ES-I3 (cell line): ENCODE results near the gene ZNF581.

ENCODE experiments used
- H3K36me3 ChIP-seq: 2 replicates; pipeline ENCODE4 v1.6.1; 2013; ENCODE audit warnings: mild to moderate bottlenecking, low read length, control low read depth, moderate library complexity; ENCODE audit not compliant: insufficient read depth
- H3K4me1 ChIP-seq: 2 replicates; pipeline ENCODE4 v1.6.1; 2013; ENCODE audit warnings: mild to moderate bottlenecking, control low read depth, low read length; ENCODE audit not compliant: insufficient read depth
- H3K9ac ChIP-seq: 2 replicates; pipeline ENCODE4 v1.6.1; 2013; ENCODE audit warnings: low read depth, mild to moderate bottlenecking, low read length, moderate library complexity
- H3K9me3 ChIP-seq: 2 replicates; pipeline ENCODE4 v1.6.1; 2013; ENCODE audit warnings: mild to moderate bottlenecking, low read length, moderate library complexity; ENCODE audit not compliant: control insufficient read depth, insufficient read depth

The ZNF581 gene

GRCh38 chr19:55676889-55677505 lies 33.5 kb downstream of the ZNF581 start:
- H3K4me1 ChIP-seq, result peaks cover 16% of the 10 kb centered on the region
- H3K9ac ChIP-seq, result no peak overlapping the region
- peaks cover 11% of the 10 kb centered on the region; the same call in 1 of the 2 replicates for H3K36me3 ChIP-seq
- no peaks in the 10 kb centered on the region for H3K9me3 ChIP-seq

GRCh38 chr19:55677572-55678028 lies 34.2 kb downstream of the ZNF581 start:
- peaks cover 11% of the 10 kb centered on the region; the same call in 1 of the 2 replicates for H3K36me3 ChIP-seq
- no peak overlapping the region for H3K9ac ChIP-seq
- H3K9me3 ChIP-seq, result no peaks in the 10 kb centered on the region
- H3K4me1 ChIP-seq, result peaks cover 13% of the 10 kb centered on the region; the same call in 1 of the 2 replicates

- H3K9me3 ChIP-seq, result no peaks in the 10 kb centered on the region
- no peak overlapping the region for H3K9ac ChIP-seq
- H3K4me1 ChIP-seq, result peaks cover 13% of the 10 kb centered on the region; the same call in 1 of the 2 replicates
- peaks cover 11% of the 10 kb centered on the region; the same call in 1 of the 2 replicates for H3K36me3 ChIP-seq
Measured at GRCh38 chr19:55678121-55678671, 34.7 kb downstream of the ZNF581 start.

- peaks cover 9% of the 10 kb centered on the region; the same call in 1 of the 2 replicates for H3K4me1 ChIP-seq
- no peaks in the 10 kb centered on the region for H3K9me3 ChIP-seq
- peaks cover 11% of the 10 kb centered on the region; the same call in 1 of the 2 replicates for H3K36me3 ChIP-seq
- H3K9ac ChIP-seq, result no peak overlapping the region
Measured at GRCh38 chr19:55679343-55680257, 36.2 kb downstream of the ZNF581 start.

- H3K4me1 ChIP-seq, result peaks cover 9% of the 10 kb centered on the region; the same call in 1 of the 2 replicates
- H3K36me3 ChIP-seq, result peaks cover 11% of the 10 kb centered on the region; the same call in 1 of the 2 replicates
- H3K9me3 ChIP-seq, result no peaks in the 10 kb centered on the region
- H3K9ac ChIP-seq, result no peak overlapping the region
Measured at GRCh38 chr19:55680339-55681130, 37.1 kb downstream of the ZNF581 start.

GRCh38 chr19:55681131-55682092 lies 38.0 kb downstream of the ZNF581 start:
- no peak overlapping the region for H3K9ac ChIP-seq
- H3K4me1 ChIP-seq, result 0 out of 2 replicates have a peak, but pooled peaks cover 3% of the 10 kb centered on the region
- peaks cover 10% of the 10 kb centered on the region; the same call in 1 of the 2 replicates for H3K36me3 ChIP-seq
- no peaks in the 10 kb centered on the region for H3K9me3 ChIP-seq

GRCh38 chr19:55683449-55684261 lies 40.2 kb downstream of the ZNF581 start:
- Histone ChIP-seq H3K9me3 (no peaks in the 10 kb centered on the region), H3K4me1 (no peaks in the 10 kb centered on the region), H3K36me3 (peaks cover 4% of the 10 kb centered on the region; the same call in 1 of the 2 replicates), H3K9ac (no peak overlapping the region)

GRCh38 chr19:55684946-55685681 lies 41.7 kb downstream of the ZNF581 start:
- H3K4me1 ChIP-seq, result no peaks in the 10 kb centered on the region
- H3K36me3 ChIP-seq, result no peaks in the 10 kb centered on the region; the same call in 1 of the 2 replicates
- no peaks in the 10 kb centered on the region for H3K9me3 ChIP-seq
- no peak overlapping the region for H3K9ac ChIP-seq

GRCh38 chr19:55685776-55686175 lies 42.3 kb downstream of the ZNF581 start:
- Histone ChIP-seq H3K4me1 (no peaks in the 10 kb centered on the region), H3K36me3 (no peaks in the 10 kb centered on the region; the same call in 1 of the 2 replicates), H3K9ac (no peak overlapping the region), H3K9me3 (no peaks in the 10 kb centered on the region)

- Histone ChIP-seq H3K9ac (no peak overlapping the region), H3K36me3 (no peaks in the 10 kb centered on the region; the same call in 1 of the 2 replicates), H3K9me3 (no peaks in the 10 kb centered on the region), H3K4me1 (no peaks in the 10 kb centered on the region)
Measured at GRCh38 chr19:55686311-55687050, 43.0 kb downstream of the ZNF581 start.
